ENCODE results near the gene MAP3K20. TPM values are rescaled to one million over a fixed set of nuclear protein-coding genes. Genes with fewer than 3 reads are reported as not detected.

Gene MAP3K20
- total RNA-seq, 1 experiment from 2014 or later = 40.0 TPM

DNA sequence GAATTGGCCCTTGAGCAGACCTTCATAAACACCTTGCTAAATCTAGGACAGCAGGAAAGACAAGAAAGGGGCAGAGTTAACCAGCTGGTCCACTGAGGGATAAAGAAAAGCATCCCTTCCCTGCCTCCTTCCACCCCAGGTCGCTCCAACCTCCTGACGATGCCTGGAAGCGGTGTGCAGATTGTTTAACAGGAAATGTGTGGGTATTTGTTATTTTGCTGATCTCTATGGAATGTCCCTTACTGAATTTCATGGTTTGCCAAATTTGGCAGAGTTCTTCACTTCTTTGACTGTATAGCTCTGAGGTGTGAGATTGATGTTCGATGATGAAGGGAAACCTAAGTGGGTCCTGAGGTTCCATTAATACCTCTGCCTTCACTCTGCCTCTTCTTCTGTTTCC is 72.9 kb downstream of the MAP3K20 start:
- ChIA-PET CTCF (no interaction called here), POLR2A (ENCODE audit: low non-redundant PET) (no interaction called here)
- no peaks in the 10 kb centered on the region for H3K27me3 ChIP-seq (replicated peaks; ENCODE audit: insufficient read depth, low read depth, low read length, poor library complexity)
- no TSS peak for BruUV-seq (replicated peaks)
- H3K4me3 ChIP-seq (ENCODE audit: low read depth, low read length, poor library complexity, severe bottlenecking) = no peak overlapping the region
- H3K36me3 ChIP-seq (ENCODE audit: insufficient read depth, low read length, poor library complexity, severe bottlenecking) = no peaks in the 10 kb centered on the region
- DNase-seq (ENCODE audit: low spot score) = no peak
- peaks cover 35% of the 10 kb centered on the region for H3K4me1 ChIP-seq (ENCODE audit: insufficient read depth, low read length, poor library complexity, severe bottlenecking)
- TF ChIP-seq, protein P1, sequence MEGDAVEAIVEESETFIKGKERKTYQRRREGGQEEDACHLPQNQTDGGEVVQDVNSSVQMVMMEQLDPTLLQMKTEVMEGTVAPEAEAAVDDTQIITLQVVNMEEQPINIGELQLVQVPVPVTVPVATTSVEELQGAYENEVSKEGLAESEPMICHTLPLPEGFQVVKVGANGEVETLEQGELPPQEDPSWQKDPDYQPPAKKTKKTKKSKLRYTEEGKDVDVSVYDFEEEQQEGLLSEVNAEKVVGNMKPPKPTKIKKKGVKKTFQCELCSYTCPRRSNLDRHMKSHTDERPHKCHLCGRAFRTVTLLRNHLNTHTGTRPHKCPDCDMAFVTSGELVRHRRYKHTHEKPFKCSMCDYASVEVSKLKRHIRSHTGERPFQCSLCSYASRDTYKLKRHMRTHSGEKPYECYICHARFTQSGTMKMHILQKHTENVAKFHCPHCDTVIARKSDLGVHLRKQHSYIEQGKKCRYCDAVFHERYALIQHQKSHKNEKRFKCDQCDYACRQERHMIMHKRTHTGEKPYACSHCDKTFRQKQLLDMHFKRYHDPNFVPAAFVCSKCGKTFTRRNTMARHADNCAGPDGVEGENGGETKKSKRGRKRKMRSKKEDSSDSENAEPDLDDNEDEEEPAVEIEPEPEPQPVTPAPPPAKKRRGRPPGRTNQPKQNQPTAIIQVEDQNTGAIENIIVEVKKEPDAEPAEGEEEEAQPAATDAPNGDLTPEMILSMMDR (conservative IDR thresholded peaks at IDR 0.05; ENCODE audit: low read depth, low read length) = no peak
- no peak for TF ChIP-seq EZH2 (IDR thresholded peaks at IDR 0.05; ENCODE audit: borderline replicate concordance, low read depth, low read length, poor library complexity, severe bottlenecking)
- intact Hi-C loops (cut with micrococcal nuclease; ENCODE audit: unreplicated experiment) = no loop called here
- no peak overlapping the region for H3K27ac ChIP-seq (ENCODE audit: low read depth, low read length, poor library complexity, severe bottlenecking)
- peaks cover 2% of the 10 kb centered on the region for H3K9me3 ChIP-seq (ENCODE audit: low read depth, low read length, poor library complexity, severe bottlenecking)

DNA sequence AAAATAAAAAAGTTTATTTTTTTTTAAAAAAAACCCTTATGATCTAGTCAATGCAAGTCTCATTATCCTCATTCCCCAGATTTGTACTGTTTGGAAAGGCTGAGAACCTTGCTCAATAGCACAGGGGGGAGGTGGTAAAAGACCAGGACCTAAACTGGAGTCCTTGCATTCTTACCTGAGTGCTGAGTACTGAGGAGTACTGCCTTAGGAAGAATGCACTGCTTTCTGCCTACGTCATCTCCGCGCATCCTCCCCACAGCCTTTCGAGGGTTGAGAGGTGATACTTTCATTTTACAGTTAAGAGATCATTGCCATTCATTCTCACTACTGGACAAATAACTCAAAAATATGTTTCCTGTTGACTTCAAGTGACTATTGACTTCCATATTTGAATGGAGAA is 73.8 kb downstream of the MAP3K20 start:
- TF ChIP-seq EZH2 (IDR thresholded peaks at IDR 0.05; ENCODE audit: borderline replicate concordance, low read depth, low read length, poor library complexity, severe bottlenecking) = no peak
- TF ChIP-seq, protein P1 (conservative IDR thresholded peaks at IDR 0.05; ENCODE audit: low read depth, low read length) = no peak
- Histone ChIP-seq H3K27me3 (replicated peaks; ENCODE audit: insufficient read depth, low read depth, low read length, poor library complexity) (no peaks in the 10 kb centered on the region), H3K27ac (ENCODE audit: low read depth, low read length, poor library complexity, severe bottlenecking) (no peak overlapping the region), H3K36me3 (ENCODE audit: insufficient read depth, low read length, poor library complexity, severe bottlenecking) (no peaks in the 10 kb centered on the region), H3K4me1 (ENCODE audit: insufficient read depth, low read length, poor library complexity, severe bottlenecking) (peaks cover 36% of the 10 kb centered on the region), H3K4me3 (ENCODE audit: low read depth, low read length, poor library complexity, severe bottlenecking) (no peak overlapping the region), H3K9me3 (ENCODE audit: low read depth, low read length, poor library complexity, severe bottlenecking) (no peaks in the 10 kb centered on the region)
- BruUV-seq (replicated peaks) = no TSS peak
- POLR2A ChIA-PET (ENCODE audit: low non-redundant PET) = no interaction called here
- intact Hi-C loops (cut with micrococcal nuclease; ENCODE audit: unreplicated experiment) = no loop called here
- no peak for DNase-seq (ENCODE audit: low spot score)
- CTCF ChIA-PET = no interaction called here

DNA sequence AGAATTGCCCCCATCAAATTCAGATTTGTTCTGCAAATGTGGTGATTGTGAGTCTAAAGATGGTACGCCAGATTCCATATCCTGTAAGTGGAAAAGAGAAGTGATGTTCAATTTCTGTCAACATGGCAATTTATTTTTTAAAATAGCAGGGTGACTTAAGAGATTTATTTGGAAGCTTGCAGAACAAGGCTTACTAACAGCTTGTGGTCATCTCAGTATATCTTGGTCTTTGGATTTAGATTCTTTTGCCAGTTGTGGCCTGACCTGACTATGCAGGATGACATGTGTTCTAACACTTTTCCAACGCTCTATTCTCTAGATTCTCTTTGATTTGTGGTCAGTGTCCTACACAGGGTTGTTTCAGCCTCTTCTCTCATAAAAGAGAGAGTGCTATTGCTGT is 74.4 kb downstream of the MAP3K20 start:
- Histone ChIP-seq H3K4me1 (ENCODE audit: insufficient read depth, low read length, poor library complexity, severe bottlenecking) (peaks cover 36% of the 10 kb centered on the region), H3K36me3 (ENCODE audit: insufficient read depth, low read length, poor library complexity, severe bottlenecking) (no peaks in the 10 kb centered on the region), H3K9me3 (ENCODE audit: low read depth, low read length, poor library complexity, severe bottlenecking) (no peaks in the 10 kb centered on the region), H3K27me3 (replicated peaks; ENCODE audit: insufficient read depth, low read depth, low read length, poor library complexity) (no peaks in the 10 kb centered on the region), H3K27ac (ENCODE audit: low read depth, low read length, poor library complexity, severe bottlenecking) (no peak overlapping the region), H3K4me3 (ENCODE audit: low read depth, low read length, poor library complexity, severe bottlenecking) (no peak overlapping the region)
- intact Hi-C loops (cut with micrococcal nuclease; ENCODE audit: unreplicated experiment) = no loop called here
- POLR2A ChIA-PET (ENCODE audit: low non-redundant PET) = interaction anchor here (0.6 kb wide), 1 partner anchor 273 kb away, joined by 5 read pairs; no protein-coding TSS in a partner anchor
- BruUV-seq (replicated peaks) = no TSS peak
- CTCF ChIA-PET = no interaction called here
- DNase-seq (ENCODE audit: low spot score) = no peak
- no peak for TF ChIP-seq EZH2 (IDR thresholded peaks at IDR 0.05; ENCODE audit: borderline replicate concordance, low read depth, low read length, poor library complexity, severe bottlenecking)
- TF ChIP-seq, protein P1 (conservative IDR thresholded peaks at IDR 0.05; ENCODE audit: low read depth, low read length) = no peak

Data from A673 (cell line).